ENCODE data around the gene NFIX. TPM values are rescaled to one million over a fixed set of nuclear protein-coding genes. Genes with fewer than 3 reads are reported as not detected.

The NFIX gene
- total and polyA plus RNA-seq, 2 donors (not counting 1 experiment from before 2014, with no cell fraction given) = 0.69 to 5.6 TPM

DNA sequence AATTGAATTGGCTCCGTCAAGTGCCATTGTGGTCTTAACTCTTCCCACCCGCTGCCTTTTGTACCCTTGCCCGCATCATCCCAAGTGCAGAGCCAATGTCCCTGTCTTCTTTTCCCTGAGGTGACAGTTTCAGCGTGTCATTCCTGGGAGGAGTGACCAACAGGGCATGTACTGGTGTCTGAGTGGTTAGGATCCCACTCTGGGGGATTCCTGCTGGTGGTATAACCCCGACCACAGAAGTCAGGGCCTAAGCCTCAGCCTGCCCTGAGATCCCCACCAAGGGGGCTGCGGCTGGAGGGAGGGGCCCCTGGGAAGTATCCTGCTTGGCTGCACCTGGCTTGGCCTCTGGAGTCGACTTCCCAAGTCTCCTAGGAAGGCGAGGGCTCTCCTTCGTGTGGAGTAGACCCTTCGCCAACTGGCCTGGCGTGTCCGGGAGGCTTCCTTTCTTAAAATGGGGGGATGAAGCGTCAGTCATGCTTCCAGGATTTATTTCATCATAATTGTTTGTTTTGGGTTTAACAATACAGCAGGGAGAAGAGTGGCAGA, 40.6 kb downstream of the NFIX start:
- H3K36me3 ChIP-seq (replicated peaks in 1 of 2; ENCODE audit: control extremely low read depth in 1 of 2, control insufficient read depth in 1 of 2, extremely low read depth in 1 of 2, insufficient read depth in 2 of 2, low read length in 1 of 2) = no peaks in the 10 kb centered on the region
- intact Hi-C loops (cut with micrococcal nuclease) = loop anchor here (2.0 kb wide), 1 partner anchor 53 kb away; no protein-coding TSS in a partner anchor

DNA sequence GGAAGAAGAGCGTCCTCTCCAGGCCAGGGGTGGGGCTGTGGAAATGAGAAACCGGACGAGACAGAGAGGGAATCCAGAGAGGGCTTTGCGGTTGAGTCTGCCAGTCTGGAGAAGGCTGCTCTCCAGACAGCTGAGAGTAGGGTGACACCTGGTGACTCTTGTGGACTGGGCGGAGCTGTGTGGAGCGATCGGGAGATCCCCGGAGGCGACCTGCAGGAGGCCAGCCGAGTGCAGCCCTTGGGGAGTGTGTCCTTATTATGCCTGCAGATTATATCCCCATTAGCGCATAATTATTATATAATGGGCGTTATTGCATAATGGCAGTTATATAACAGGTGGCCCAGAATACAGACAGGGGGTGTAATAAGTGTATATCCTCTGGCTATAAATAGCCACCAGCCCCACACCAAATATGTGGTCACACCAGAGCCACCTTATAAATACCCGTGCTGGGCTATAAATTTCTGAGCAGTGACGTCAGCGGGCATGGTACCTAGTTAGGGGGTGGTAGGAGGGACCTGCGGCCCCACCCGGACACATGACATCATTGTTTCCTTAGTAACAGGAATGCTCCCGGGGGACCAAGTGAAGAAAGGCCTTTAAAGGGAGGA, 41.2 kb downstream of the NFIX start:
- no peak for TF ChIP-seq EZH2 (IDR thresholded peaks at IDR 0.05; ENCODE audit: borderline replicate concordance, insufficient read depth, low read depth, low read length, poor library complexity, severe bottlenecking)
- TF ChIP-seq, protein P1, sequence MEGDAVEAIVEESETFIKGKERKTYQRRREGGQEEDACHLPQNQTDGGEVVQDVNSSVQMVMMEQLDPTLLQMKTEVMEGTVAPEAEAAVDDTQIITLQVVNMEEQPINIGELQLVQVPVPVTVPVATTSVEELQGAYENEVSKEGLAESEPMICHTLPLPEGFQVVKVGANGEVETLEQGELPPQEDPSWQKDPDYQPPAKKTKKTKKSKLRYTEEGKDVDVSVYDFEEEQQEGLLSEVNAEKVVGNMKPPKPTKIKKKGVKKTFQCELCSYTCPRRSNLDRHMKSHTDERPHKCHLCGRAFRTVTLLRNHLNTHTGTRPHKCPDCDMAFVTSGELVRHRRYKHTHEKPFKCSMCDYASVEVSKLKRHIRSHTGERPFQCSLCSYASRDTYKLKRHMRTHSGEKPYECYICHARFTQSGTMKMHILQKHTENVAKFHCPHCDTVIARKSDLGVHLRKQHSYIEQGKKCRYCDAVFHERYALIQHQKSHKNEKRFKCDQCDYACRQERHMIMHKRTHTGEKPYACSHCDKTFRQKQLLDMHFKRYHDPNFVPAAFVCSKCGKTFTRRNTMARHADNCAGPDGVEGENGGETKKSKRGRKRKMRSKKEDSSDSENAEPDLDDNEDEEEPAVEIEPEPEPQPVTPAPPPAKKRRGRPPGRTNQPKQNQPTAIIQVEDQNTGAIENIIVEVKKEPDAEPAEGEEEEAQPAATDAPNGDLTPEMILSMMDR (IDR thresholded peaks at IDR 0.05) = no peak
- ATAC-seq (ENCODE audit: low read depth) = no peak

More for the DNA sequence above, 40.6 kb downstream of the NFIX start:
- no peak overlapping the region for H3K4me3 Mint-ChIP-seq
- POLR2A ChIA-PET = no interaction called here
- Histone ChIP-seq H3K79me2 (ENCODE audit: control insufficient read depth, insufficient read depth, low read length) (no peaks in the 10 kb centered on the region), H3K4me3 (ENCODE audit: control extremely low read depth in 1 of 5, extremely low read depth in 1 of 5, insufficient read depth in 1 of 5, low read depth in 2 of 5, low read length in 4 of 5) (no peak overlapping the region), H2AFZ (ENCODE audit: insufficient read depth, low read depth, low read length, poor library complexity, severe bottlenecking) (no peak overlapping the region), H3K27ac (ENCODE audit: low read length in 2 of 2) (no peak overlapping the region), H3K9ac (ENCODE audit: low read length) (no peak overlapping the region), H4K20me1 (ENCODE audit: control insufficient read depth, insufficient read depth, low read length, poor library complexity, severe bottlenecking) (no peaks in the 10 kb centered on the region), H3K27me3 (replicated peaks in 1 of 4; ENCODE audit: control extremely low read depth in 1 of 4, control insufficient read depth in 3 of 4, insufficient read depth in 4 of 4, low read length in 3 of 4) (peaks cover 0 to 10% (median 3%) of the 10 kb centered on the region in 4 experiments), H3K4me1 (ENCODE audit: control insufficient read depth in 2 of 2, insufficient read depth in 2 of 2, low read length in 2 of 2) (no peaks in the 10 kb centered on the region), H3K4me2 (replicated peaks; ENCODE audit: low read depth, low read length, poor library complexity, severe bottlenecking) (no peak overlapping the region), H3K9me3 (ENCODE audit: control extremely low read depth in 1 of 3, control insufficient read depth in 2 of 3, insufficient read depth in 1 of 3, low read length in 2 of 3) (no peaks in the 10 kb centered on the region)
- H3K27me3 Mint-ChIP-seq = peaks cover 9% of the 10 kb centered on the region
- TF ChIP-seq, protein P1 (IDR thresholded peaks at IDR 0.05) = no peak
- no peak for TF ChIP-seq EZH2 (IDR thresholded peaks at IDR 0.05; ENCODE audit: borderline replicate concordance, insufficient read depth, low read depth, low read length, poor library complexity, severe bottlenecking)
- ATAC-seq (ENCODE audit: low read depth) = no peak
- 96% methylated on average over 8 of the region's 13 CpGs for WGBS (ENCODE audit: insufficient coverage)
- CTCF ChIA-PET = no interaction called here
- H3K9me3 Mint-ChIP-seq (ENCODE audit: insufficient read depth) = no peaks in the 10 kb centered on the region
- peaks cover 1% of the 10 kb centered on the region for H3K4me1 Mint-ChIP-seq
- DNase-seq = no peak
- no peak overlapping the region for H3K27ac Mint-ChIP-seq

More for the DNA sequence above, 41.2 kb downstream of the NFIX start:
- no peak overlapping the region for H3K4me3 Mint-ChIP-seq
- H3K4me1 Mint-ChIP-seq = peaks cover 1% of the 10 kb centered on the region
- H3K27ac ChIP-seq (ENCODE audit: low read length in 2 of 2) = no peak overlapping the region
- H3K79me2 ChIP-seq (ENCODE audit: control insufficient read depth, insufficient read depth, low read length) = no peaks in the 10 kb centered on the region
- CTCF ChIA-PET = no interaction called here
- POLR2A ChIA-PET = no interaction called here
- no peaks in the 10 kb centered on the region for H3K36me3 ChIP-seq (replicated peaks in 1 of 2; ENCODE audit: control extremely low read depth in 1 of 2, control insufficient read depth in 1 of 2, extremely low read depth in 1 of 2, insufficient read depth in 2 of 2, low read length in 1 of 2)
- H3K27me3 Mint-ChIP-seq = peaks cover 9% of the 10 kb centered on the region
- H4K20me1 ChIP-seq (ENCODE audit: control insufficient read depth, insufficient read depth, low read length, poor library complexity, severe bottlenecking) = no peaks in the 10 kb centered on the region
- H2AFZ ChIP-seq (ENCODE audit: insufficient read depth, low read depth, low read length, poor library complexity, severe bottlenecking) = no peak overlapping the region
- H3K27ac Mint-ChIP-seq = no peak overlapping the region
- H3K4me1 ChIP-seq (ENCODE audit: control insufficient read depth in 2 of 2, insufficient read depth in 2 of 2, low read length in 2 of 2) = no peaks in the 10 kb centered on the region
- 88% methylated on average over 7 of the region's 18 CpGs for WGBS (ENCODE audit: insufficient coverage)
- no peaks in the 10 kb centered on the region for H3K9me3 ChIP-seq (ENCODE audit: control extremely low read depth in 1 of 3, control insufficient read depth in 2 of 3, insufficient read depth in 1 of 3, low read length in 2 of 3)
- no peak for DNase-seq
- H3K9ac ChIP-seq (ENCODE audit: low read length) = no peak overlapping the region
- H3K9me3 Mint-ChIP-seq (ENCODE audit: insufficient read depth) = no peaks in the 10 kb centered on the region
- intact Hi-C loops (cut with micrococcal nuclease) = no loop called here
- peaks cover 0 to 10% (median 3%) of the 10 kb centered on the region in 4 experiments for H3K27me3 ChIP-seq (replicated peaks in 1 of 4; ENCODE audit: control extremely low read depth in 1 of 4, control insufficient read depth in 3 of 4, insufficient read depth in 4 of 4, low read length in 3 of 4)
- no peak overlapping the region for H3K4me3 ChIP-seq (ENCODE audit: control extremely low read depth in 1 of 5, extremely low read depth in 1 of 5, insufficient read depth in 1 of 5, low read depth in 2 of 5, low read length in 4 of 5)
- no peak overlapping the region for H3K4me2 ChIP-seq (replicated peaks; ENCODE audit: low read depth, low read length, poor library complexity, severe bottlenecking)
